SK-N-SH treated with all-trans-retinoic acid at 6 μM for 48 hours (cell line): Measurements from ENCODE around the gene PERCC1.

ENCODE experiments used
- ATAC-seq: fragments of 200-7000 bp; cut with Tn5 transposase; 3 replicates; pipeline ENCODE4 v1.9.1; 2020; ENCODE audit warnings: mild to moderate bottlenecking, moderate library complexity
- ARNTL ChIP-seq: fragments of 450-650 bp; formaldehyde crosslinking; IDR thresholded peaks from 2 replicates; pipeline ENCODE4 v1.5.0; 2020; ENCODE audit warnings: low read depth, mild to moderate bottlenecking, moderate library complexity, borderline replicate concordance
- BACH2 ChIP-seq: fragments of 250-450 bp; sonication (Bioruptor Pico); IDR thresholded peaks from 2 replicates; pipeline ENCODE4 v1.9.0; 2021; ENCODE audit warnings: mild to moderate bottlenecking, borderline replicate concordance
- CREB5 ChIP-seq: fragments of 250-450 bp; sonication (Bioruptor Pico); IDR thresholded peaks from 2 replicates; pipeline ENCODE4 v1.5.1; 2020; ENCODE audit warnings: low read depth, mild to moderate bottlenecking, moderate library complexity
- CSDC2 ChIP-seq: fragments of 250-450 bp; sonication (Bioruptor Pico); IDR thresholded peaks from 2 replicates; pipeline ENCODE4 v1.5.0; 2020; ENCODE audit warnings: mild to moderate bottlenecking, moderate library complexity
- CSRNP3 ChIP-seq: fragments of 250-450 bp; sonication (Bioruptor Pico); IDR thresholded peaks from 2 replicates; pipeline ENCODE4 v1.5.1; 2021; ENCODE audit warnings: mild to moderate bottlenecking, moderate library complexity
- ESRRG ChIP-seq: fragments of 250-450 bp; sonication (Bioruptor Pico); IDR thresholded peaks from 2 replicates; pipeline ENCODE4 v1.6.1; 2021; ENCODE audit warnings: mild to moderate bottlenecking
- GLIS3 ChIP-seq: fragments of 250-450 bp; sonication (Bioruptor Pico); IDR thresholded peaks from 2 replicates; pipeline ENCODE4 v1.5.0; 2020; ENCODE audit warnings: mild to moderate bottlenecking, moderate library complexity
- OSR1 ChIP-seq: fragments of 250-450 bp; sonication (Bioruptor Pico); IDR thresholded peaks from 2 replicates; pipeline ENCODE4 v1.8.0; 2022; ENCODE audit warnings: moderate library complexity, mild to moderate bottlenecking, inconsistent platforms
- PATZ1 ChIP-seq: fragments of 250-450 bp; sonication (Bioruptor Pico); IDR thresholded peaks from 2 replicates; pipeline ENCODE4 v1.8.0; 2020; ENCODE audit warnings: mild to moderate bottlenecking, moderate library complexity, borderline replicate concordance
- POU6F1 ChIP-seq: fragments of 250-450 bp; sonication (Bioruptor Pico); IDR thresholded peaks from 2 replicates; pipeline ENCODE4 v1.8.0; 2021; ENCODE audit warnings: low read depth, mild to moderate bottlenecking, moderate library complexity, borderline replicate concordance
- PPARA ChIP-seq: fragments of 250-450 bp; sonication (Bioruptor Pico); IDR thresholded peaks from 2 replicates; pipeline ENCODE4 v1.5.0; 2020; ENCODE audit warnings: mild to moderate bottlenecking, borderline replicate concordance
- RARB ChIP-seq: fragments of 250-450 bp; sonication (Bioruptor Pico); IDR thresholded peaks from 2 replicates; pipeline ENCODE4 v1.8.0; 2021; ENCODE audit warnings: mild to moderate bottlenecking, moderate library complexity
- SNAI2 ChIP-seq: fragments of 250-450 bp; sonication (Bioruptor Pico); IDR thresholded peaks from 2 replicates; pipeline ENCODE4 v1.5.0; 2020; ENCODE audit warnings: mild to moderate bottlenecking, moderate library complexity
- TCF4 ChIP-seq: fragments of 250-450 bp; sonication (Bioruptor Pico); IDR thresholded peaks from 2 replicates; pipeline ENCODE4 v1.8.0; 2021; ENCODE audit warnings: mild to moderate bottlenecking, moderate library complexity, borderline replicate concordance
- TOX ChIP-seq: fragments of 250-450 bp; sonication (Bioruptor Pico); IDR thresholded peaks from 2 replicates; pipeline ENCODE4 v1.8.0; 2021; ENCODE audit warnings: mild to moderate bottlenecking, moderate library complexity, borderline replicate concordance
- TSHZ2 ChIP-seq: fragments of 250-450 bp; sonication (Bioruptor Pico); IDR thresholded peaks from 2 replicates; pipeline ENCODE4 v1.5.0; 2020; ENCODE audit warnings: mild to moderate bottlenecking, moderate library complexity
- ZC3H10 ChIP-seq: fragments of 250-450 bp; sonication (Bioruptor Pico); IDR thresholded peaks from 2 replicates; pipeline ENCODE4 v1.5.1; 2021; ENCODE audit warnings: mild to moderate bottlenecking, moderate library complexity
- ZFP3 ChIP-seq: fragments of 250-450 bp; sonication (Bioruptor Pico); IDR thresholded peaks from 2 replicates; pipeline ENCODE4 v1.5.0; 2020; ENCODE audit warnings: mild to moderate bottlenecking, moderate library complexity
- ZFP30 ChIP-seq: fragments of 450-650 bp; formaldehyde crosslinking; IDR thresholded peaks from 2 replicates; pipeline ENCODE4 v1.5.0; 2022; ENCODE audit warnings: mild to moderate bottlenecking, moderate library complexity
- ZNF565 ChIP-seq: fragments of 450-650 bp; formaldehyde crosslinking; conservative IDR thresholded peaks from 2 replicates; pipeline ENCODE4 v1.5.0; 2020; ENCODE audit warnings: low read depth, mild to moderate bottlenecking, moderate library complexity
- ZNF70 ChIP-seq: fragments of 450-650 bp; formaldehyde crosslinking; IDR thresholded peaks from 2 replicates; pipeline ENCODE4 v1.5.0; 2020; ENCODE audit warnings: mild to moderate bottlenecking, moderate library complexity
- ZNF8 ChIP-seq: fragments of 450-650 bp; formaldehyde crosslinking; IDR thresholded peaks from 2 replicates; pipeline ENCODE4 v1.5.0; 2020; ENCODE audit warnings: mild to moderate bottlenecking, moderate library complexity

PERCC1 gene

GRCh38 chr16:1464894-1465566 is 34.2 kb downstream of the PERCC1 start:
- TF ChIP-seq OSR1, result no peak
- no peak for TF ChIP-seq ZC3H10 (CRISPR knock-in tag)
- TF ChIP-seq CSRNP3 (CRISPR knock-in tag), result no peak
- no peak for TF ChIP-seq ZFP30 (CRISPR knock-in tag)
- TF ChIP-seq CSDC2 (CRISPR knock-in tag), result no peak
- no peak for TF ChIP-seq PPARA
- no peak for TF ChIP-seq CREB5
- TF ChIP-seq ZNF565 (CRISPR knock-in tag), result no peak
- no peak for TF ChIP-seq RARB (CRISPR knock-in tag)
- no peak for TF ChIP-seq PATZ1 (CRISPR knock-in tag)
- TF ChIP-seq GLIS3 (CRISPR knock-in tag), result no peak
- ATAC-seq, result no peak

GRCh38 chr16:1465567-1465915 is 34.7 kb downstream of the PERCC1 start:
- no peak for ATAC-seq
- TF ChIP-seq TCF4 (CRISPR knock-in tag) (no peak), ARNTL (CRISPR knock-in tag) (no peak), PPARA (no peak), ZNF70 (CRISPR knock-in tag) (no peak), CSDC2 (CRISPR knock-in tag) (no peak), ESRRG (CRISPR knock-in tag) (no peak), GLIS3 (CRISPR knock-in tag) (no peak)

- TF ChIP-seq OSR1 (no peak), TCF4 (CRISPR knock-in tag) (no peak), POU6F1 (CRISPR knock-in tag) (no peak), ESRRG (CRISPR knock-in tag) (no peak), ZC3H10 (CRISPR knock-in tag) (no peak), BACH2 (CRISPR knock-in tag) (no peak), ARNTL (CRISPR knock-in tag) (no peak)
- no peak for ATAC-seq
These were observed 35.2 kb downstream of the PERCC1 start for GRCh38 chr16:1466054-1466453.

- no peak for ATAC-seq
- TF ChIP-seq TOX (CRISPR knock-in tag), result no peak
- TF ChIP-seq ZFP3 (CRISPR knock-in tag), result no peak
- TF ChIP-seq GLIS3 (CRISPR knock-in tag), result no peak
- TF ChIP-seq ZC3H10 (CRISPR knock-in tag), result no peak
- no peak for TF ChIP-seq ZNF8
- TF ChIP-seq CREB5, result no peak
- no peak for TF ChIP-seq ZFP30 (CRISPR knock-in tag)
- TF ChIP-seq CSDC2 (CRISPR knock-in tag), result no peak
- TF ChIP-seq POU6F1 (CRISPR knock-in tag), result no peak
- no peak for TF ChIP-seq PPARA
- TF ChIP-seq SNAI2 (CRISPR knock-in tag), result no peak
- TF ChIP-seq TSHZ2 (CRISPR knock-in tag), result no peak
- TF ChIP-seq RARB (CRISPR knock-in tag), result no peak
- TF ChIP-seq ARNTL (CRISPR knock-in tag), result no peak
- no peak for TF ChIP-seq ZNF70 (CRISPR knock-in tag)
These were observed 36.2 kb downstream of the PERCC1 start for GRCh38 chr16:1466968-1467521.
